Erythroblast (primary cell): ENCODE data around the gene CYS1.

ENCODE experiments used
- DNase-seq, 2 experiments: peaks; one replicate each; lab custom pipeline; 2025; lab: John Stamatoyannopoulos, UW
- GATA1 ChIP-seq: IDR thresholded peaks from 2 replicates; pipeline ENCODE4 v1.6.1; 2011; ENCODE audit warnings: low read depth, mild to moderate bottlenecking, control low read depth, low read length, moderate library complexity
- POLR2A ChIP-seq: IDR thresholded peaks from 2 replicates; pipeline ENCODE4 v1.6.1; 2011; ENCODE audit warnings: mild to moderate bottlenecking, low read length

Gene CYS1

GRCh38 chr2:10008809-10009176 is 71.4 kb downstream of the CYS1 start:
- TF ChIP-seq POLR2A (no peak), GATA1 (no peak)
- no peak for DNase-seq

GRCh38 chr2:10007921-10008808 is 72.0 kb downstream of the CYS1 start:
- no peak for DNase-seq
- TF ChIP-seq GATA1 (no peak), POLR2A (no peak)

- no peak for DNase-seq
- TF ChIP-seq POLR2A (no peak), GATA1 (no peak)
Measured at GRCh38 chr2:10007435-10007834, 72.8 kb downstream of the CYS1 start.
